Caco-2 (cell line): Measurements from ENCODE around the gene SLC23A1. TPM values are rescaled to one million over a fixed set of nuclear protein-coding genes. Genes with fewer than 3 reads are reported as not detected.

Source experiments
- BruUV-seq: library from RNA; stranded (reverse); fragments of 400-500 nt; replicated peaks from 2 replicates; lab custom pipeline; 2021; lab: Mats Ljungman, UMichigan
- CTCF ChIA-PET: fragments of 300-600 bp; sonication (Branson Sonifier 250); formaldehyde crosslinking; loops from one replicate; lab custom pipeline; 2022; ENCODE audit warnings: antibody characterized with exemption; lab: Charles Lee
- POLR2A ChIA-PET: fragments of 300-600 bp; sonication (Branson Sonifier 250); formaldehyde crosslinking; loops from one replicate; lab custom pipeline; 2022; ENCODE audit warnings: antibody characterized with exemption; lab: Charles Lee
- DNase-seq, 2 experiments: peaks; one replicate each; pipeline versions ENCODE4 v3.0.0 to v3.0.0-alpha.2; 2020 to 2022
- H3K27me3 ChIP-seq: replicated peaks from 2 replicates; pipeline ENCODE4 v1.6.0; 2011; ENCODE audit warnings: low read length; ENCODE audit not compliant: control insufficient read depth, insufficient read depth
- H3K36me3 ChIP-seq: 2 replicates; pipeline ENCODE4 v1.5.1; 2011; ENCODE audit warnings: low read length; ENCODE audit not compliant: control insufficient read depth, insufficient read depth
- H3K4me1 ChIP-seq: fragments of 250-450 bp; sonication (Bioruptor Pico); 2 replicates; pipeline ENCODE4 v1.5.1; 2020; ENCODE audit warnings: mild to moderate bottlenecking
- H3K4me3 ChIP-seq: 2 replicates; pipeline ENCODE4 v1.5.1; 2011; ENCODE audit warnings: low read depth, mild to moderate bottlenecking, control low read depth, low read length
- H3K9me3 ChIP-seq: fragments of 250-450 bp; sonication (Bioruptor Pico); 2 replicates; pipeline ENCODE4 v1.5.1; 2020; ENCODE audit warnings: mild to moderate bottlenecking, moderate library complexity
- H3K27ac Mint-ChIP-seq: one replicate; pipeline ENCODE4 v1.8.0; 2022; ENCODE audit warnings: mixed read lengths; ENCODE audit not compliant: unreplicated experiment
- H3K27me3 Mint-ChIP-seq: one replicate; pipeline ENCODE4 v1.8.0; 2022; ENCODE audit warnings: mixed read lengths; ENCODE audit not compliant: insufficient read depth, unreplicated experiment
- H3K36me3 Mint-ChIP-seq: one replicate; pipeline ENCODE4 v1.8.0; 2022; ENCODE audit warnings: mild to moderate bottlenecking, mixed read lengths; ENCODE audit not compliant: insufficient read depth, unreplicated experiment
- H3K4me1 Mint-ChIP-seq: one replicate; pipeline ENCODE4 v1.8.0; 2022; ENCODE audit warnings: low read depth, mixed read lengths; ENCODE audit not compliant: unreplicated experiment
- H3K4me3 Mint-ChIP-seq: one replicate; pipeline ENCODE4 v1.8.0; 2022; ENCODE audit warnings: mild to moderate bottlenecking, moderate library complexity, mixed read lengths; ENCODE audit not compliant: unreplicated experiment
- H3K9me3 Mint-ChIP-seq: one replicate; pipeline ENCODE4 v1.8.0; 2022; ENCODE audit warnings: mixed read lengths; ENCODE audit not compliant: unreplicated experiment
- CTCF ChIP-seq, 2 experiments: fragments of 200-600 bp in 1 of 2; IDR thresholded peaks; 1 replicate in 1 of 2; 2 replicates in 1 of 2; pipeline versions ENCODE4 v1.5.1 to v1.8.0; 2011 to 2022; ENCODE audit warnings: antibody characterized with exemption in 1 of 2, control low read depth in 1 of 2, inconsistent platforms in 1 of 2, low read depth in 1 of 2, low read length in 1 of 2, mild to moderate bottlenecking in 1 of 2, moderate library complexity in 1 of 2; ENCODE audit not compliant: insufficient read depth in 1 of 2, severe bottlenecking in 1 of 2, unreplicated experiment in 1 of 2
- intact Hi-C: fragments of 100-400 bp; cut with micrococcal nuclease; formaldehyde crosslinking; loops from one replicate; pipeline ENCODE4 v1.10.0; 2022; ENCODE audit not compliant: unreplicated experiment
- total RNA-seq: library from RNA; stranded (reverse); gene quantifications from 2 replicates; pipeline ENCODE4 v1.2.3, GENCODE V29; 2022

Gene SLC23A1
- total RNA-seq, 1 experiment from 2014 or later = 20.4 TPM

DNA sequence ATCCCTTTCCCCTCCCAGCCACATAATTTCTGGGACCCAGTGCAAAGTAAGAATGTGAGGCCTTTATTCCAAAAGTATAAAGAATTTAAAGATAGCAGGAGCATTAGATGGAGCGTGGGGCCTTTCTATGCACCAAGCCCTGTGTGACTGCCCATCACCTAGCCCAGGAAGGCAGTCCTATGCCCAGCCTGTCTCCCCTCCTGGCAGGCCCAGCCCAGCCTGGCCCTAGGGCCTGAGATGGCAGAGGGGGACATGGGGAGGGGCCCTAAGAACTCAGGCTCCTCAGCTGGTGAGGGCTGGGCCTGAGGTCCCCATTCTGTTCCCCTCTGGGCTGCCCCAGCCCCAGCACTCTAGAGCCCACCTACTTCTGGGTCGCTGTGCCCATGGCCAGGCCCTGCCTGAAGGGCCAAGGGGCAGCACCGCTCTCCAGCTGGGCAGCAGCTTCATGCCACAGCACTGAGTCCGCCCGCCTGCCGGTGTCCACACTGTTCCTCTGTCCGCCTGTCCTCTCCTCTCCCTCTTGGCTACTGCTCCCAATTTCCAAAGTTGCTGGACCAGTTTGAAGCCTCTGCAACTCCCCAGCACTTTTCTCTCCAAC lies 995 bp upstream of the SLC23A1 start:
- H3K27me3 ChIP-seq = no peaks in the 10 kb centered on the region
- Mint-ChIP-seq H3K27me3 (no peaks in the 10 kb centered on the region), H3K9me3 (no peaks in the 10 kb centered on the region), H3K4me1 (peaks cover 33% of the 10 kb centered on the region), H3K4me3 (no peak overlapping the region), H3K36me3 (peaks cover 11% of the 10 kb centered on the region), H3K27ac (peak overlapping the region; percentile 29)
- H3K36me3 ChIP-seq = no peaks in the 10 kb centered on the region; the same call in 1 of the 2 replicates
- no TSS peak for BruUV-seq
- CTCF ChIA-PET = no interaction called here
- no peak for DNase-seq
- intact Hi-C loops = no loop called here
- peaks cover 40% of the 10 kb centered on the region for H3K4me1 ChIP-seq
- H3K4me3 ChIP-seq = no peak overlapping the region
- POLR2A ChIA-PET = no interaction called here
- TF ChIP-seq CTCF (IDR thresholded peaks at IDR 0.05; ENCODE audit: insufficient read depth in 1 of 2, low read depth in 1 of 2, low read length in 1 of 2, severe bottlenecking in 1 of 2, unreplicated experiment in 1 of 2) = no peak
- no peaks in the 10 kb centered on the region for H3K9me3 ChIP-seq

DNA sequence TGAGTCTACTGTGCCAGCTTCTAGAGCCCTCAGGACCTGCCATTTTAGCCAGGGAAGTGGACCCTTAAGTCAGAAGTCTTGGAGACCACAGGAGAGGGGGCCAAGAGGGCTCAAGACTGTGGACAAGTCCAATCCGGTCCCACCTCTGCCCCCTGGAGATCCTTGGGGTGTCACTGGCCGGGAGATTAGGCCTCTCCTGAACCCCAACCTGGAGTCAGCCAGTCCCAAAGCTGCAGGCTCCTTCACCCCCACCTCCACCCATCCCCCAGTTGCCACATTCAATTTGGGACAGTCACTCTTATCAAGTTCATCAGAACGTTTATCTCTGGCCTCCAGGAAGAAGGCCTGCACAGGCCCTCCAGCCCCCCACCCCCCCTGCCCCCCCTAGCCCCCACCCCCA lies 290 bp downstream of the SLC23A1 start:
- no peaks in the 10 kb centered on the region; the same call in 1 of the 2 replicates for H3K36me3 ChIP-seq
- Mint-ChIP-seq H3K27ac (peak overlapping the region; percentile 94), H3K4me3 (peak overlapping the region; percentile 67), H3K27me3 (no peaks in the 10 kb centered on the region), H3K9me3 (no peaks in the 10 kb centered on the region), H3K4me1 (peaks cover 33% of the 10 kb centered on the region), H3K36me3 (peaks cover 13% of the 10 kb centered on the region)
- no peaks in the 10 kb centered on the region for H3K27me3 ChIP-seq
- H3K4me3 ChIP-seq = peak overlapping the region; percentile 30
- H3K4me1 ChIP-seq = peaks cover 40% of the 10 kb centered on the region
- intact Hi-C loops = no loop called here
- POLR2A ChIA-PET = interaction anchor here (0.6 to 1.1 kb wide), 2 partner anchors 8 to 832 kb away, joined by 3 read pairs; no protein-coding TSS in a partner anchor
- CTCF ChIA-PET = interaction anchor here (0.6 kb wide), 1 partner anchor 173 kb away, joined by 3 read pairs; no protein-coding TSS in a partner anchor
- BruUV-seq = no TSS peak
- DNase-seq = no peak
- no peaks in the 10 kb centered on the region for H3K9me3 ChIP-seq
- TF ChIP-seq CTCF (IDR thresholded peaks at IDR 0.05; ENCODE audit: insufficient read depth in 1 of 2, low read depth in 1 of 2, low read length in 1 of 2, severe bottlenecking in 1 of 2, unreplicated experiment in 1 of 2) = no peak

DNA sequence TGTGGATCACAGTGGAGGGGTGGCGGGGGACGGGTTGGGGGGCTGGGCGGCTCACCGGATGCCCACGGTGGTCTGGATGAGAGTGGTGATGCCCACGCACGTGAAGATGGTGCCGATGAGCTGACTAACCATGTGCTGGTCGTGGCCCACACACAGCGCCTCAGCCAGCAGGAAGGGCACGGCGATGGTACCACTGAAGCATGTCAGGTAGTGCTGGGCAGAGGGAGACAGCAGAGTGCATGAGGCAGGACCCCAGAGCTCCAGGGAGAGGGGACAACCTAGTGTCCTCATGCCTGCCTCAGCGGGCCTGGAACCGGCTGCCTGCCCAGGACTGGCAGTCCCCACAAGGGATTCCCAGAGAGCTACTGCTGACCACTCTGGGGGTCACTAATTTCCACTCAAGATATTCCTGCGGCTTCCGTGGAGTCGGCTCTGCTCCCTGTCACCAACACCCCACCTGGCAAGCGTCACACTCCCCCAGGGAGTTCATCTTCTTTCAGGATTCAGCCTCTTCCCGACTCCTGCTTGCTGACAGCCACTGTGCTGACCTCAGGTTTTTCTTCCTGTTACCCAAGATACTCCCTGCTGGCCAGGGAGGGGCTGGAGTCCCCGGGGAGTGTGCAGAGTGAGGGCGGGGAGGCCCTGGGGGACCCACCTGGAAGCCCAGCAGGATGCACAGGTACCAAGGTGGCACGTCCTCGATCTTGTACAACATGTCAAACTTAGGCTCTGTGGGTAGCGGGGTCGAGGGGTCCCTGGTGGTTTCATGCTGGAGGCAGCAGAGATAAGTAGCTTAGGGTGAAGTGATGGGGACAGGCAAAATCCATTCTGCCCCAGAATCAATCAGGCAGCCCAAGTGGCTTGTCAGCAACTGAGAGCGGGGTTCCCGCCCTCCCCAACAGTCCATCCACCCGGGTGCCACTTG lies 998 bp downstream of the SLC23A1 start:
- no peak for TF ChIP-seq CTCF (IDR thresholded peaks at IDR 0.05; ENCODE audit: insufficient read depth in 1 of 2, low read depth in 1 of 2, low read length in 1 of 2, severe bottlenecking in 1 of 2, unreplicated experiment in 1 of 2)
- no peaks in the 10 kb centered on the region for H3K27me3 ChIP-seq
- no peaks in the 10 kb centered on the region; the same call in 1 of the 2 replicates for H3K36me3 ChIP-seq
- peak in 1 of 2 experiments; percentile 37 for DNase-seq
- H3K4me1 ChIP-seq = peaks cover 40% of the 10 kb centered on the region
- Mint-ChIP-seq H3K27me3 (no peaks in the 10 kb centered on the region), H3K27ac (peak overlapping the region; percentile 94), H3K4me1 (peaks cover 33% of the 10 kb centered on the region), H3K36me3 (peaks cover 13% of the 10 kb centered on the region), H3K9me3 (no peaks in the 10 kb centered on the region), H3K4me3 (peak overlapping the region; percentile 67)
- ChIA-PET POLR2A (interaction anchor here (1.1 kb wide), 1 partner anchor 8 kb away, joined by 3 read pairs; no protein-coding TSS in a partner anchor), CTCF (no interaction called here)
- no TSS peak for BruUV-seq
- peak overlapping the region; percentile 30 for H3K4me3 ChIP-seq
- no peaks in the 10 kb centered on the region for H3K9me3 ChIP-seq
- intact Hi-C loops = no loop called here
